GM21529 (cell line): Measurements from ENCODE around the gene CAMK2N1.

ENCODE experiments used
- ATAC-seq: cut with Tn5 transposase; IDR thresholded peaks from one replicate; pipeline ENCODE4 v1.9.1; 2021; ENCODE audit not compliant: unreplicated experiment

CAMK2N1 gene

DNA sequence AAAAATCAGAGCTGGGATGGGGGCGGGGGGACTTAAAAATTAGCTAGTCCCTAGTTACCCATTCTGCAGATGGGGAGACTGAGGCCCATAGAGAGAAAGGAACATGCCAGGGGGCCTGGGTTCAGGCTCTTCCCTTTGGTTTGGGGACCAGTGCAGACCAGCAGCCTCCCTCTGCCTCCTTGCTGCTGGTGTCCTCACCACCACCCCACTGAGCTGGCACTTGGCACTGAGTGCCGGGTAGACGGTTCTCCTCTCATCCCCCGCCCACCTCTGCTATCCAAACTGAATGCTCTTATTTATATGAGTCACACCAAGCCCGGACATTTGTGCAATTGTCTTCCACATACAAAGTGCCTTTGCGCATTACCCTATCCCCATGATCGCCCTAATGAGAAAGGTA lies 39.2 kb downstream of the CAMK2N1 start:
- no peak for ATAC-seq

DNA sequence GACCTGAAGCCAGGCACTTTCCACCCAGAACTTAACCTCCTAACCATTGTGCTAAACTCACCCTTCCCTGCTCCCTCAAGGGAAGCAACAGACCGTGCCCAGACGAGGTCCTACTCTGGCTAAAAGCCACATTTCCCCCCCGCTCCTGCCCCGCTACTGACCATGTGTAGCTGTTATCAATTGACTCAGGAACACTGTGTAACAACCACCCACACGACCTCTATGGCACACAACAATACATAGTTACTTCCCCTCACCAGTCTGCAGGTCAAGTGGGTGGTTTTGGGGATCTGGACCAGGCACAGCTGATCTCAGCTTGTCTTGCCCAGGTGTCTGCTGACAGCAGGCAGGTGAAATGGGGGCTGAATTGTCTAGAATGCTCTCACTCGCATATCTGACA lies 40.1 kb downstream of the CAMK2N1 start:
- no peak for ATAC-seq

DNA sequence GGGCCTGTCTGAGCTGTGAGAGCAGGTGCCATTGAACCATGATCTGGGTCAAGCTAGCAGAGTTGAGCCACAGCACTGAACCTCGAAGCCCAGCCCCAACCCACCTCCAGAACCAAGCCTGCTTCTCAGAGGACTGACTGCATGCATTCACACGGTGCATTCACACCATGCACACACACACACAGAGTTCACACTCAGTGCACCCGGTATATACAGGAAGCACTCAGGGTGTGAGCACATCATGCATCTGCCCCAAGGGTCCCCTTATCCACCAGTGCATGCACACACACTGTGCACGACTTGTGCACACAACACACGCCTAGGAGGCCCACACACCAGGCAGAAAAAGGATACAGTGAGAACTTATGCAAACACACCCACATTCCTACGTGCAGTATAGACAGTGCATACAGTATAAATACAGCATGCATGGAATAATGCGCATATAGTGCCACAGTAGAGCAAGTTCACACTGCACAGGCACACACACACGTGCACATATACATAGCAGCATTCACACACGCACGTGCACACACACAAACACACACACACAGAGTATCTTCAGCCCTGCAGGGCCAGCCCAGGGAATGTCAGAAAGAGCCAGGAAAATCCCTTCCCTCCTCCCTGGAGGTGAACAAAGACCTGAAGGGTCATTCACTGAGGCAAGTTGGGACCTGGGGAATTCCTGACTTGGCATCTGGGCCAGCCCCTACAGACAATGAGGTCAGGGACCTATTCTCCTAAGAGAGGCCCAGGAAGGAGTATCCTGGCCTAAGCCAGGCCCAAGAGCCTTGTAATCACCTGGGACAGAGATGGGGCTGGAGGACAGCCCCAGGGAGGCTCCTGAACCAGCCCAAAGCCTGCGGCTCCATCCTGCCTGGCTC lies 42.1 kb downstream of the CAMK2N1 start:
- no peak for ATAC-seq

DNA sequence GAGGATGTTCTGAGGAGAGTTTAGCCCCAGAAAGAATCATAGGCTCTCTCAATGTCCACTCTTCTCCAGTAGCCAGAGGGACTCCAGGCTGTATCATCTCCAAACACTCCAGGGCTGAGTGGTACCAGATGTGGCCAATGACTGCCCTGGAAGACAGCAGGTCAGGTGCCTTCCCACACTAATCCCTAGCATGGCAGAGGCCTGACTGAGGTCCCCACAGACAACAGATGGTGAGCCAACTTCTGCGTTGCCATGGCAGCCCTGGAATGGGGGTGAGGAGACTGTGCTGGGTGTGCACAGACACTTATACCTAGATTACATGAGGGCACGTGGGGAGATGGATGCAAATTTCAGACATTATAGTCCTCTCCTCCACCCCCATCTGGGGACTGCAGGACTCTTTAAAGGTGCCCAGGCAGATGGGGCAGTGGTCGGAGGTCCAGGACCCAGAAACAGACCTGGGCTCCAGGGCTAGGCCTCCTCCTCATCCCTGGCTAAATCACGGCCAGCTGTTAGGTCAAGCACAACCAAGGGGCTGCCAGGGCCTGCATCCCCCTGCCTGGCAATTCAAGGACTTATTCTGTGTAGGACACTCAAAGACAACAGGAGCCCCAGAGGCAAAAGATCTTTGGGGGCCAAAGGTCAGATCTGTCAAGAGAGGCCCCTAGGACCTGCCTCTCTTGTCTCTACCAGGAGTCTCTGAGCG lies 42.9 kb downstream of the CAMK2N1 start:
- ATAC-seq, result no peak

DNA sequence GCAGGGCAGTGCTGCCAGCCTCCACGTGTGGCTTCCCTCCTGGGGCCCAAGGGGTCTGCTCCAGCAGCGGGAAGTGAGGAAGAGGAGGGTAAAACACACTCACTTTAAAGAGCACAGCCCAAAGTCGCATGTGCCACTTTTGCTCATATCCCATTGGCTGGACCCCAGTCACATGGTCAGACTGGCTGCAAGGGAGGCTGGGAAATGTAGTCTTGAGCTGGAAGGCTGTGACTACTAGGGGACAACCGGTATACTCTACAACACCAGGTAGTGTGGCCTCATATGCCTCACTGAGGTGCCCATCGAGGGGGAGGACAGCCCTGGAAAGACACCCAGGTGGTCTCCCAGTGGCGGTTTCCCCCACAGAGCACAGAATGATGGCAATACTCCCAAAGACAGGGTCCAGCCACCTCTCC lies 45.2 kb downstream of the CAMK2N1 start:
- no peak for ATAC-seq

DNA sequence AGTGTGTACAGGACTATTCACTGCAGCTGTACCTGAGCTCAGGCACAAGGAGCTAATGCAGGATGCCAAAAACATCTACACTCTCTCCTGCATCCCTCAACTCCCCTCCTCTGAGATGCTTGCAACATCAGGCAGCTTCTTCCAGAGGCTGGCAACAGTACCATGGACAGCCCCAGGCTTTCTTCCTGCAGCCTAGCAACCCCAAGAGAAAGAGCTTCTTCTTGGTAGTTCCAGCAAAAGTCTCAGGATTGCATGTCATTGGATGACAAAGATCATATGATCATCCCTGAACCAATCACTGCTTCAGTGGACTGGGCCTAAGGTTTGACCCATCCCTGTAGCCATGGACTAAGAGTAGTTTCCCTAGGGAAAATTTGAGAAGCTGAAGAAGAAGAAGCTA lies 46.7 kb downstream of the CAMK2N1 start:
- no peak for ATAC-seq

DNA sequence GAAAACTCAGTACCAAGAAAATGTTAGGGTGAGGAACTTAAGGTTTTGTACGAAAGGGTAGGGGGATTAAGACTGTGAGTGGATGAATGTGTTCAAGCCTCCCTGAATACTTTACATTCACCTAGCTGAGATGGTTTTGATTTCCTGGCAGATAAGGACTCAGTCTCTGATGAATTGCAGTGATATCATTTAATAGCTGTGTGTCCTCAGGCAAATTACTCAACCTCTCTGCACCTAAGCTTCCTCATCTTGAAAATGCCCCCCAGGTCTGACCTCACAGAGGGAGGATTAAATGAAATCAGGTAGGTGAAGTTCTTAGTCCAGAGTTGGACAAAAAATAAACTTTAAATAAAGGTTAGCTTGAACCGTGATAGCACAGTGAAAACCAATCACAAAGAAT lies 48.4 kb downstream of the CAMK2N1 start:
- ATAC-seq, result no peak

DNA sequence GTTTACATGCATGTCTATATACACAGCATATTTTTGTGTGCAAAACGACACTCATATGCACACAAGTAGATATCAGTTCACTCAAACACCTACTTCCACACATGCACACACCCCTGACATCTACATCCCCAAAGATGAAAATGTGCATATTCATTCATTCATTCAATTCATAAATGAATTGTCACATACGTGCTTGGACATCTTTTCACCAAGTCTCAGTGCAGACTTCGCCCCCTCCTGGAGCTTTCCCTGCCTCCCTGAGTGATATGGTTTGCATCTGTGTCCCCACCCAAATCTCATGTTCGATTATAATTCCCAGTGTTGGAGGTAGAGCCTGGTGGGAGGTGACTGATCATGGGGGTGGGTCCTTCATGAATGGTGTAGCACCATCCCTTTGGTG lies 53.1 kb downstream of the CAMK2N1 start:
- ATAC-seq, result no peak
